GM06990 (cell line): ENCODE data around the gene GPC6.

Experiments used
- DNase-seq: peaks from one replicate; pipeline ENCODE4 v3.0.0-alpha.2; 2011; ENCODE audit not compliant: insufficient read length; ENCODE audit errors: extremely low read depth
- H3K27me3 ChIP-seq: replicated peaks from 2 replicates; pipeline ENCODE4 v1.6.0; 2011; ENCODE audit warnings: low read length; ENCODE audit not compliant: control insufficient read depth, insufficient read depth
- H3K36me3 ChIP-seq: 2 replicates; pipeline ENCODE4 v1.5.1; 2011; ENCODE audit warnings: low read length; ENCODE audit not compliant: control insufficient read depth, insufficient read depth
- H3K4me3 ChIP-seq: replicated peaks from 2 replicates; pipeline ENCODE4 v1.5.1; 2011; ENCODE audit warnings: low read depth, mild to moderate bottlenecking, control low read depth, low read length
- TF ChIP-seq, protein P1 (sequence below): IDR thresholded peaks from 2 replicates; pipeline ENCODE4 v1.5.1; 2011; ENCODE audit warnings: low read length, control low read depth, mild to moderate bottlenecking, inconsistent platforms; ENCODE audit not compliant: insufficient read depth, poor library complexity, severe bottlenecking

Gene GPC6

DNA sequence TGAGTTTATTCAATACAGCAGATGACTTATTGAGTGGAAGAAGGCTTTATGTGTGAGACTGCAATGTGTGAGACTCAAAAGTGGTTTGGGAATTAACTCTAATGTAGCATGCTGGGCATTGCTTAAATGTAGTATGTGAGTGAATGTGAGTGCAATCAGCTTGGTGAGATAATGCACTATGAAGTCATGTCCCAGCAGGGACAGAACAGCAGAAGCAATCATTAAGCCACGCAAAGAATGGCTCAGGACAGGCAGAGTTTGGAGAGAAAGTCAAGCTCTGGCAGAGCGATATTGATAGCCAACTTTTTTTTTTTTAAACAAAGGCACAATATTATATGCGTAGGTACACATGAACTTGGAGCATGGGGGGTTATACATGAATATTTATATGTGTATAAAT is 597.7 kb downstream of the GPC6 start:
- TF ChIP-seq, protein P1, sequence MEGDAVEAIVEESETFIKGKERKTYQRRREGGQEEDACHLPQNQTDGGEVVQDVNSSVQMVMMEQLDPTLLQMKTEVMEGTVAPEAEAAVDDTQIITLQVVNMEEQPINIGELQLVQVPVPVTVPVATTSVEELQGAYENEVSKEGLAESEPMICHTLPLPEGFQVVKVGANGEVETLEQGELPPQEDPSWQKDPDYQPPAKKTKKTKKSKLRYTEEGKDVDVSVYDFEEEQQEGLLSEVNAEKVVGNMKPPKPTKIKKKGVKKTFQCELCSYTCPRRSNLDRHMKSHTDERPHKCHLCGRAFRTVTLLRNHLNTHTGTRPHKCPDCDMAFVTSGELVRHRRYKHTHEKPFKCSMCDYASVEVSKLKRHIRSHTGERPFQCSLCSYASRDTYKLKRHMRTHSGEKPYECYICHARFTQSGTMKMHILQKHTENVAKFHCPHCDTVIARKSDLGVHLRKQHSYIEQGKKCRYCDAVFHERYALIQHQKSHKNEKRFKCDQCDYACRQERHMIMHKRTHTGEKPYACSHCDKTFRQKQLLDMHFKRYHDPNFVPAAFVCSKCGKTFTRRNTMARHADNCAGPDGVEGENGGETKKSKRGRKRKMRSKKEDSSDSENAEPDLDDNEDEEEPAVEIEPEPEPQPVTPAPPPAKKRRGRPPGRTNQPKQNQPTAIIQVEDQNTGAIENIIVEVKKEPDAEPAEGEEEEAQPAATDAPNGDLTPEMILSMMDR: no peak
- no peak for DNase-seq
- Histone ChIP-seq H3K4me3 (no peak overlapping the region), H3K36me3 (no peaks in the 10 kb centered on the region), H3K27me3 (no peaks in the 10 kb centered on the region)

DNA sequence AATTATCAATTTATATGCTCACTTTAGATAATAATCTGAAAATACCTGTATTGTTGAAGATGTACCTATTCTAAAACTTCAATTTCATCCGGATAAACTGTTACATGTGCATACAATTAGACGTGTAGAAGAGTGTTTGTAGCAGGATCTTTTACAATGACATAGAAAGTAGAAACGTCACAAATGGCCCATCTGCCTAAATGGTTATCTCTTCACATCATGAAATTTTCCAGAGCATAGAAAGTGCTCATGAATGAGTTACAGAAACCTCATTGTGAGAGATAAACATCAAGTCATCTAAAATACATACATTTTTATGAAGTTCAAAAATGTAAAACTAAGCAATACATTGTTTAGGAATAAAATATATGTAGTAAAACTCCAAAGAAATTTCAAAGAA is 607.4 kb downstream of the GPC6 start:
- TF ChIP-seq, protein P1: no peak
- no peaks in the 10 kb centered on the region for H3K36me3 ChIP-seq
- no peaks in the 10 kb centered on the region for H3K27me3 ChIP-seq
- no peak overlapping the region for H3K4me3 ChIP-seq
- DNase-seq: no peak

DNA sequence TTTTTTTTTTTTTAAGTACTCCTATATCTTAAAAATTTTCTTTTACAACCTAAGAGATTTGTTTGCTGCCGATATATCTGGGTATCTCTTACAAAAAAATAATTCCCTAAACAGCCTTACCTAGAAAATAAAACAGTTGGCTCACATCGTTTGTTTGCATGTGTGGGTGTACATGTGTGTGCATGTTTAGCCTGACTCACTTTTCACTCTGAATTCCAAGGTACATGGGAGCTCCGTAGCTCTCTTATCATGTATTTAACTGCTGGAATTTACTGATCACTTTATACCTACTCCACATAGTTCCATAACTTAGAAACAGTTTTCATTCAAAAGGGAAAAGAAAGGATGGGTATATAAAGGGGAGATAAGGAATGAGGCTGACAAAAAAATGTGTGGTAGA is 616.5 kb downstream of the GPC6 start:
- Histone ChIP-seq H3K4me3 (no peak overlapping the region), H3K27me3 (no peaks in the 10 kb centered on the region), H3K36me3 (no peaks in the 10 kb centered on the region)
- TF ChIP-seq, protein P1: no peak
- DNase-seq: no peak

DNA sequence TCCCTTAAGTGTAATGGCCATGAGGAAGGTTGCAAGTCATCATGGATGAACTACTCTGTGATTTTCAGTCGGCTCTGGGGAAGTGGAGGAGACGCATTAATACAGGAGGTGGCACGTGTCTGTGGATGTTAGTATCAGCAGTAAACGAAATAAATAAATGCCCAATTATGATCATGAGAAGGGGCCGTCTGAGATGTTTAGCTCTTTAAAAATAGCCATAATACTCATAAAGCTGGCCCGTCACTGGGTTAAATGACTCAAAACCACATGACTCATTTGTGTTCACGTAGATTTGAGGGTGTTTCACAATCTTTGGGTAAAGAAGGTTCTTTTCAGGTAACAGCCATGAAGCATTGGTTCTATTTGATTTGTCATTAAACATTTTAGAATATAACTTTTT is 620.6 kb downstream of the GPC6 start:
- no peak for DNase-seq

DNA sequence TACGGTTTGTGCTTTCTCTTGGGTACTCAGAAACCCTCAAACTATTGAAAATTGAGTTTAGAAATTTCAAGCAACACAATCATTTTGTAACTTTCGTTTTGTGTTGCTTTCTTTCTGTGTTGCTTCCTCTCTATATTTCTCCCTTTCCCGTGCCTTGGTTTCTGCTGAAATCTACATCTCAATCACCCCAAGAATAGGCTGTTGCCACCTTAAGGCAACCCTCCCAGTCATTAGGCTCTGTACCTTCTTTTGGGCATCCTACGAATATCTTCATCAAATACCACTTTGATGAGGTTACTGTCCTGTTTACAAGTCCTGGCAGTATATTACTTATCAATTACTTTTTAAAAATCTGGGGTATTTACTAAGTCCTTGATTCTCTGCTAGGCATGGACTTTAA is 621.6 kb downstream of the GPC6 start:
- H3K27me3 ChIP-seq: no peaks in the 10 kb centered on the region
- TF ChIP-seq, protein P1: no peak
- H3K4me3 ChIP-seq: no peak overlapping the region
- H3K36me3 ChIP-seq: no peaks in the 10 kb centered on the region
- DNase-seq: no peak

More for the DNA sequence above, 620.6 kb downstream of the GPC6 start:
- no peak overlapping the region for H3K4me3 ChIP-seq
- no peaks in the 10 kb centered on the region for H3K36me3 ChIP-seq
- no peaks in the 10 kb centered on the region for H3K27me3 ChIP-seq
- TF ChIP-seq, protein P1: no peak

DNA sequence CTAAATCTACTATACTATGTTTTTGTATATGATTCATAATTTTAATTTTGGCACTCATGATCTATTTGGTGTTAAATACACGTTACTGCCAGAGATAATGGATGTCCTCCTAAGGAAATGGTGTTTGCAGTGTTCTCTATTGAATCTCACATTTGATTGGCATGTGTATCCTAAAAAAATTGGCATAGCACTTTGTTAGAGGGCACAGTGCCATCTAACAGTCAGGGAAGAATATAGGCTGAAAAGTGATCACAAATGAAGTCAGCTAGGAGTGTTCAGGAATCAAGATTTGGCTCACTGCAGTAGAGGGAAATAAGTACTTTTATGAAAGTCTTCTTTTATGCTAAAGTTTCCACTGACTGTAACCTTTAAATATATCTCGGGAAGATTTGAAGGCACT is 624.6 kb downstream of the GPC6 start:
- Histone ChIP-seq H3K27me3 (no peaks in the 10 kb centered on the region), H3K36me3 (no peaks in the 10 kb centered on the region), H3K4me3 (no peak overlapping the region)
- TF ChIP-seq, protein P1: no peak
- no peak for DNase-seq
